Measurements from ENCODE around the gene DPP8. TPM values are rescaled to one million over a fixed set of nuclear protein-coding genes. Genes with fewer than 3 reads are reported as not detected.

The DPP8 gene
- total and polyA plus RNA-seq, 2 experiments from 2014 or later: 21.7 to 33.5 TPM

- TF ChIP-seq ZNF462 (CRISPR knock-in tag; IDR thresholded peaks at IDR 0.05) (no peak), JUNB (IDR thresholded peaks at IDR 0.05; ENCODE audit: unreplicated experiment) (no peak), POLR2AphosphoS5 (IDR thresholded peaks at IDR 0.05; ENCODE audit: low read depth) (no peak), ETS1 (IDR thresholded peaks at IDR 0.05) (no peak)
Measured at GRCh38 chr15:65410036-65410435, 107.5 kb downstream of the DPP8 start (continued).

- H3K27me3 ChIP-seq (ENCODE audit: insufficient read depth): no peaks in the 10 kb centered on the region
- Mint-ChIP-seq H3K9me3 (no peaks in the 10 kb centered on the region), H3K4me3 (no peak overlapping the region), H3K27me3 (ENCODE audit: insufficient read depth, low read depth, poor library complexity) (peaks cover 13% of the 10 kb centered on the region), H3K4me1 (peaks cover 51% of the 10 kb centered on the region), H3K27ac (no peak overlapping the region), H3K36me3 (ENCODE audit: low read depth) (peaks cover 12% of the 10 kb centered on the region)
- DNase-seq (ENCODE audit: low spot score) (no peak), ATAC-seq (no peak)
- H3K36me3 ChIP-seq (ENCODE audit: insufficient read depth): no peaks in the 10 kb centered on the region
- H3K4me1 ChIP-seq (ENCODE audit: insufficient read depth): peaks cover 26% of the 10 kb centered on the region
- no peaks in the 10 kb centered on the region for H4K20me1 ChIP-seq (replicated peaks; ENCODE audit: insufficient read depth)
- H3K27ac ChIP-seq (ENCODE audit: low read depth): no peak overlapping the region
- H3K4me3 ChIP-seq: no peak overlapping the region
- H3F3A ChIP-seq (replicated peaks; ENCODE audit: low read depth): peaks cover 2% of the 10 kb centered on the region
- 0 out of 2 replicates have a peak, but pooled peaks cover 6% of the 10 kb centered on the region for H3K9me2 ChIP-seq (ENCODE audit: insufficient read depth)
- peaks cover 8% of the 10 kb centered on the region; the same call in 1 of the 2 replicates for H3K79me2 ChIP-seq (replicated peaks; ENCODE audit: insufficient read depth)
- no peak overlapping the region for H2AFZ ChIP-seq
- H3K4me2 ChIP-seq: no peak overlapping the region
- TF ChIP-seq CREB1 (CRISPR knock-in tag; IDR thresholded peaks at IDR 0.05; ENCODE audit: low read depth) (no peak), EZH2phosphoT487 (IDR thresholded peaks at IDR 0.05; ENCODE audit: unreplicated experiment) (no peak), CTCF (conservative IDR thresholded peaks at IDR 0.05; ENCODE audit: low read depth in 2 of 2) (no peak), NANOG (IDR thresholded peaks at IDR 0.05; ENCODE audit: borderline replicate concordance) (no peak), STAT1 (IDR thresholded peaks at IDR 0.05; ENCODE audit: unreplicated experiment) (no peak)
Measured at GRCh38 chr15:65409036-65409631, 108.4 kb downstream of the DPP8 start.
